IMR-90 (cell line): Measurements from ENCODE around the gene TOMM22. TPM values are rescaled to one million over a fixed set of nuclear protein-coding genes. Genes with fewer than 3 reads are reported as not detected.

Experiments
- ATAC-seq: fragments of 200-7000 bp; cut with Tn5 transposase; 2 replicates; pipeline ENCODE4 v1.9.1; 2020; ENCODE audit warnings: low read depth, mild to moderate bottlenecking, moderate library complexity
- BruUV-seq: library from RNA; stranded (reverse); fragments of 400-500 nt; replicated peaks from 2 replicates; lab custom pipeline; 2021; lab: Mats Ljungman, UMichigan
- CTCF ChIA-PET: fragments of 300-600 bp; formaldehyde crosslinking; extraction: SDS; loops from one replicate; lab custom pipeline; 2021; ENCODE audit warnings: antibody characterized with exemption; lab: Yijun Ruan, JAX
- POLR2A ChIA-PET: fragments of 300-600 bp; sonication (Branson Sonifier 250); formaldehyde crosslinking; loops from one replicate; lab custom pipeline; 2022; ENCODE audit warnings: antibody characterized with exemption; ENCODE audit not compliant: unreplicated experiment; lab: Charles Lee
- DNase-seq: peaks from one replicate; pipeline ENCODE4 v3.0.0; 2013
- H2AFZ ChIP-seq: replicated peaks from 2 replicates; pipeline ENCODE3; 2013; ENCODE audit warnings: low read length, mild to moderate bottlenecking; ENCODE audit not compliant: poor library complexity
- H2AK5ac ChIP-seq: 2 replicates; pipeline ENCODE4 v1.6.1; 2013; ENCODE audit warnings: low read depth, low read length, inconsistent platforms
- H2AK9ac ChIP-seq: replicated peaks from 2 replicates; pipeline ENCODE3; 2013; ENCODE audit warnings: mild to moderate bottlenecking, low read depth, low read length, moderate library complexity; ENCODE audit not compliant: poor library complexity
- H2BK120ac ChIP-seq: 2 replicates; pipeline ENCODE4 v1.6.1; 2013; ENCODE audit warnings: low read depth, low read length, inconsistent platforms
- H2BK15ac ChIP-seq: 3 replicates; pipeline ENCODE4 v1.6.1; 2013; ENCODE audit warnings: low read depth, low read length, inconsistent platforms
- H2BK20ac ChIP-seq: 2 replicates; pipeline ENCODE4 v1.6.1; 2013; ENCODE audit warnings: low read depth, mild to moderate bottlenecking, inconsistent platforms, low read length, moderate library complexity
- H2BK5ac ChIP-seq: 2 replicates; pipeline ENCODE4 v1.6.1; 2013; ENCODE audit warnings: mild to moderate bottlenecking, low read depth, low read length, inconsistent platforms; ENCODE audit not compliant: poor library complexity, severe bottlenecking
- H3K14ac ChIP-seq: replicated peaks from 2 replicates; pipeline ENCODE4 v1.6.1; 2013; ENCODE audit warnings: low read depth, low read length, inconsistent platforms
- H3K18ac ChIP-seq: 2 replicates; pipeline ENCODE4 v1.6.1; 2013; ENCODE audit warnings: low read depth, low read length, control low read depth
- H3K23ac ChIP-seq: 2 replicates; pipeline ENCODE4 v1.6.1; 2013; ENCODE audit warnings: low read depth, low read length, inconsistent platforms
- H3K27ac ChIP-seq: 2 replicates; pipeline ENCODE4 v1.5.1; 2013; ENCODE audit warnings: mild to moderate bottlenecking, control low read depth, low read length; ENCODE audit not compliant: insufficient read depth
- H3K27me3 ChIP-seq: 2 replicates; pipeline ENCODE4 v1.6.1; 2013; ENCODE audit warnings: low read length; ENCODE audit not compliant: control insufficient read depth, insufficient read depth
- H3K36me3 ChIP-seq: 2 replicates; pipeline ENCODE4 v1.6.1; 2013; ENCODE audit warnings: low read length, mixed read lengths; ENCODE audit not compliant: control insufficient read depth, insufficient read depth
- H3K4ac ChIP-seq: 2 replicates; pipeline ENCODE4 v1.6.1; 2013; ENCODE audit warnings: low read depth, low read length, inconsistent platforms
- H3K4me1 ChIP-seq: 2 replicates; pipeline ENCODE4 v1.6.1; 2013; ENCODE audit warnings: low read length, mixed read lengths; ENCODE audit not compliant: control insufficient read depth, insufficient read depth
- H3K4me2 ChIP-seq: 2 replicates; pipeline ENCODE4 v1.6.1; 2013; ENCODE audit warnings: low read depth, mild to moderate bottlenecking, control low read depth, low read length, moderate library complexity
- H3K4me3 ChIP-seq: 2 replicates; pipeline ENCODE4 v1.5.1; 2013; ENCODE audit warnings: low read depth, mild to moderate bottlenecking, control low read depth, low read length, moderate library complexity; ENCODE audit not compliant: insufficient read depth
- H3K56ac ChIP-seq: 2 replicates; pipeline ENCODE4 v1.6.1; 2013; ENCODE audit warnings: low read length, inconsistent platforms; ENCODE audit not compliant: insufficient read depth; ENCODE audit errors: extremely low read depth
- H3K79me1 ChIP-seq, 2 experiments: 2 replicates each; pipeline ENCODE4 v1.6.1; 2013; ENCODE audit warnings: low read length in 2 of 2, inconsistent platforms in 1 of 2, low read depth in 1 of 2
- H3K9ac ChIP-seq: 2 replicates; pipeline ENCODE4 v1.6.1; 2013; ENCODE audit warnings: low read depth, low read length, control low read depth
- H3K9me1 ChIP-seq: 2 replicates; pipeline ENCODE4 v1.6.1; 2013; ENCODE audit warnings: low read length, inconsistent platforms; ENCODE audit not compliant: insufficient read depth
- H3K9me3 ChIP-seq: 2 replicates; pipeline ENCODE4 v1.6.1; 2013; ENCODE audit warnings: low read length; ENCODE audit not compliant: control insufficient read depth, insufficient read depth
- H4K20me1 ChIP-seq: 2 replicates; pipeline ENCODE4 v1.6.1; 2013; ENCODE audit warnings: low read length, inconsistent platforms; ENCODE audit not compliant: insufficient read depth
- H4K5ac ChIP-seq: 2 replicates; pipeline ENCODE4 v1.6.1; 2013; ENCODE audit warnings: mild to moderate bottlenecking, low read depth, low read length, control low read depth
- H4K8ac ChIP-seq, 2 experiments: 2 replicates each; pipeline ENCODE4 v1.6.1; 2013; ENCODE audit warnings: low read depth in 2 of 2, low read length in 2 of 2, control low read depth in 1 of 2, inconsistent platforms in 1 of 2
- H4K91ac ChIP-seq: 2 replicates; pipeline ENCODE4 v1.6.1; 2013; ENCODE audit warnings: low read depth, low read length, inconsistent platforms; ENCODE audit not compliant: insufficient read depth
- BHLHE40 ChIP-seq: fragments of 150-350 bp; IDR thresholded peaks from 2 replicates; pipeline ENCODE4 v1.6.1; 2016; ENCODE audit warnings: mild to moderate bottlenecking, low read depth, low read length
- CEBPB ChIP-seq: IDR thresholded peaks from 2 replicates; pipeline ENCODE4 v1.6.1; 2012; ENCODE audit warnings: low read depth, low read length, improper control_type of control experiment
- CTCF ChIP-seq: conservative IDR thresholded peaks from 2 replicates; pipeline ENCODE4 v1.5.1; 2012; ENCODE audit warnings: mild to moderate bottlenecking, low read depth, low read length, improper control_type of control experiment
- FOS ChIP-seq: fragments of 150-350 bp; IDR thresholded peaks from 2 replicates; pipeline ENCODE4 v1.6.1; 2016; ENCODE audit warnings: low read depth, low read length
- MAZ ChIP-seq: IDR thresholded peaks from 2 replicates; pipeline ENCODE4 v1.6.1; 2012; ENCODE audit warnings: low read depth, mild to moderate bottlenecking, low read length, improper control_type of control experiment, moderate library complexity, borderline replicate concordance
- MXI1 ChIP-seq: IDR thresholded peaks from 2 replicates; pipeline ENCODE4 v1.6.1; 2012; ENCODE audit warnings: low read depth, mild to moderate bottlenecking, low read length, moderate library complexity, borderline replicate concordance
- POLR2A ChIP-seq: IDR thresholded peaks from 2 replicates; pipeline ENCODE4 v1.6.1; 2012; ENCODE audit warnings: mild to moderate bottlenecking, low read depth, low read length
- RCOR1 ChIP-seq: IDR thresholded peaks from 2 replicates; pipeline ENCODE4 v1.6.1; 2012; ENCODE audit warnings: mild to moderate bottlenecking, low read length, improper control_type of control experiment; ENCODE audit not compliant: insufficient replicate concordance
- RFX5 ChIP-seq: IDR thresholded peaks from 2 replicates; pipeline ENCODE4 v1.8.0; 2012; ENCODE audit warnings: low read depth, mild to moderate bottlenecking, low read length, moderate library complexity
- SMC3 ChIP-seq: fragments of 150-350 bp; IDR thresholded peaks from 2 replicates; pipeline ENCODE4 v1.6.1; 2016; ENCODE audit warnings: low read depth, mild to moderate bottlenecking, antibody characterized with exemption, low read length, moderate library complexity
- USF2 ChIP-seq: fragments of 150-350 bp; IDR thresholded peaks from 2 replicates; pipeline ENCODE4 v1.6.1; 2017; ENCODE audit warnings: mild to moderate bottlenecking, antibody characterized with exemption, low read length, low read depth
- WGBS, 2 experiments: methylation state at CpG; one replicate each; pipeline versions ENCODE4 v1.1.5 to v1.1.7; 2013; ENCODE audit warnings: missing lambda C conversion rate in 2 of 2; ENCODE audit not compliant: insufficient read length in 1 of 2; ENCODE audit errors: extremely low coverage in 2 of 2; 5-methylcytosine and 5-hydroxymethylcytosine counted together
- dilution Hi-C: fragments of 300-500 bp; cut with HindIII; formaldehyde crosslinking; loops from one replicate; pipeline ENCODE4 v1.14.3; 2018; ENCODE audit warnings: low sequenced_read_pairs; ENCODE audit not compliant: unreplicated experiment
- in situ Hi-C: fragments of 300-500 bp; cut with MboI; formaldehyde crosslinking; loops from 3 replicates; pipeline ENCODE4 v1.14.3; 2019; ENCODE audit warnings: low sequenced_read_pairs, inconsistent platforms, mixed read lengths
- intact Hi-C: fragments of 100-400 bp; cut with micrococcal nuclease; formaldehyde crosslinking; loops from 2 replicates; pipeline ENCODE4 v1.10.0; 2022
- polyA plus RNA-seq, 3 experiments: library from polyadenylated mRNA; depleted of rRNA; stranded (reverse); fragments of >200 nt; gene quantifications; 2 replicates each; pipeline ENCODE4 v1.2.3, GENCODE V29; 2012; ENCODE audit warnings: low replicate concordance in 1 of 3
- total RNA-seq: library from RNA; depleted of rRNA; stranded (reverse); fragments of >200 nt; gene quantifications from 2 replicates; pipeline ENCODE4 v1.2.3, GENCODE V29; 2012

TOMM22 gene
- total and polyA plus RNA-seq, 2 of the 4 experiments (the other 2 are of a cell fraction) = 38.7 to 78.0 TPM

- Histone ChIP-seq H3K27ac (peak within 1 kb of the TSS; percentile 97), H3K9me1 (peaks cover 22% of the 10 kb centered on the region), H3K36me3 (no peaks in the 10 kb centered on the region; the same call in 1 of the 2 replicates), H3K23ac (peak within 1 kb of the TSS; percentile 80), H3K4ac (peak within 1 kb of the TSS; percentile 92), H3K56ac (peak within 1 kb of the TSS; percentile 93), H2BK20ac (0 out of 2 replicates have a peak within 1 kb of the TSS, but pooled peaks have one; percentile 27), H3K4me1 (peaks cover 13% of the 10 kb centered on the region), H3K4me2 (peak within 1 kb of the TSS; percentile 100), H3K79me1 (peaks cover 16 to 45% of the 10 kb centered on the region in 2 experiments), H3K9ac (peak within 1 kb of the TSS; percentile 99), H3K18ac (peak within 1 kb of the TSS; percentile 84), H2AK9ac (peak within 1 kb of the TSS; percentile 98), H4K91ac (peak within 1 kb of the TSS; percentile 95), H2BK15ac (peak within 1 kb of the TSS; percentile 34; the same call in 1 of the 3 replicates), H3K9me3 (no peaks in the 10 kb centered on the region), H2BK120ac (peak within 1 kb of the TSS; percentile 49), H2AK5ac (peak within 1 kb of the TSS; percentile 100), H3K4me3 (peak within 1 kb of the TSS; percentile 96), H4K5ac (peak within 1 kb of the TSS; percentile 71), H4K20me1 (peaks cover 13% of the 10 kb centered on the region; the same call in 1 of the 2 replicates), H3K27me3 (no peaks in the 10 kb centered on the region), H3K14ac (peak within 1 kb of the TSS; percentile 92), H2AFZ (peak within 1 kb of the TSS; percentile 98), H4K8ac (peak within 1 kb of the TSS; percentile 92 to 96), H2BK5ac (peak within 1 kb of the TSS; percentile 88)
- dilution Hi-C loops (no loop called here), in situ Hi-C loops (no loop called here), intact Hi-C loops (loop anchor here (10.0 kb wide), 1 partner anchor 646 kb away; the partner anchor contains the start of gene PICK1)
- peak; percentile 95 for DNase-seq
- TF ChIP-seq CTCF (no peak; the same call in 1 of the 2 replicates), MXI1 (peak; percentile 75; the same call in 1 of the 2 replicates), POLR2A (peak; percentile 84), SMC3 (no peak), FOS (peak; percentile 32; the same call in 1 of the 2 replicates), BHLHE40 (peak; percentile 91), CEBPB (peak; percentile 72), USF2 (peak; percentile 73), RFX5 (no peak), MAZ (peak; percentile 97), RCOR1 (no peak)
- CTCF ChIA-PET = no interaction called here
- ATAC-seq = peak; percentile 30
- WGBS, 2 experiments = 0% methylated on average over 7 of the region's 94 CpGs; no CpG with 5 or more reads in 1 of the 2 experiments
- BruUV-seq = no TSS peak
- POLR2A ChIA-PET = no interaction called here
These were observed 19.3 kb downstream of the TOMM22 start, which contains the start of gene JOSD1 for GRCh38 chr22:38700789-38701628. JOSD1 (minus strand) TSS chr22:38700943; CDS start chr22:38699987, 956 bp downstream.
